Parathyroid adenoma (tissue), 2 donors: ENCODE data around the gene FZD4.
"Not testable (repeated sequence)": the region's sequence is repeated elsewhere in the genome, so short reads cannot be mapped to it uniquely, and the experiment has no call there.

Source experiments
- H2AFZ ChIP-seq: fragments of 300-600 bp; sonication (generic); one replicate; pipeline ENCODE4 v1.7.0; 2017; ENCODE audit warnings: antibody characterized with exemption, mild to moderate bottlenecking
- H3K27ac ChIP-seq: fragments of 300-600 bp; sonication (generic); one replicate; pipeline ENCODE4 v1.7.0; 2017
- H3K27me3 ChIP-seq: fragments of 300-600 bp; sonication (generic); one replicate; pipeline ENCODE4 v1.7.0; 2017; ENCODE audit warnings: low read length; ENCODE audit not compliant: control insufficient read depth, insufficient read depth
- H3K36me3 ChIP-seq: fragments of 300-600 bp; sonication (generic); one replicate; pipeline ENCODE4 v1.7.0; 2017; ENCODE audit warnings: low read length; ENCODE audit not compliant: control insufficient read depth, insufficient read depth
- H3K4me1 ChIP-seq: fragments of 300-600 bp; sonication (generic); one replicate; pipeline ENCODE4 v1.7.0; 2017; ENCODE audit warnings: control low read depth
- H3K4me2 ChIP-seq: fragments of 300-600 bp; sonication (generic); one replicate; pipeline ENCODE4 v1.7.0; 2017; ENCODE audit warnings: low read length
- H3K4me3 ChIP-seq: fragments of 300-600 bp; sonication (generic); one replicate; pipeline ENCODE4 v1.7.0; 2017; ENCODE audit warnings: low read depth, low read length
- H3K79me2 ChIP-seq: fragments of 300-600 bp; sonication (generic); one replicate; pipeline ENCODE4 v1.7.0; 2017; ENCODE audit warnings: control low read depth
- H3K9ac ChIP-seq: fragments of 300-600 bp; sonication (generic); one replicate; pipeline ENCODE4 v1.7.0; 2017; ENCODE audit warnings: mild to moderate bottlenecking
- H3K9me3 ChIP-seq: fragments of 300-600 bp; sonication (generic); one replicate; pipeline ENCODE4 v1.7.0; 2017; ENCODE audit warnings: low read length; ENCODE audit not compliant: control insufficient read depth
- TF ChIP-seq, protein P1 (sequence below): fragments of 300-600 bp; sonication (generic); IDR thresholded peaks from one replicate; pipeline ENCODE4 v1.7.0; 2017; ENCODE audit warnings: antibody characterized with exemption, mild to moderate bottlenecking
- donor health status: primary hyperparathyroidism.

FZD4 gene

DNA sequence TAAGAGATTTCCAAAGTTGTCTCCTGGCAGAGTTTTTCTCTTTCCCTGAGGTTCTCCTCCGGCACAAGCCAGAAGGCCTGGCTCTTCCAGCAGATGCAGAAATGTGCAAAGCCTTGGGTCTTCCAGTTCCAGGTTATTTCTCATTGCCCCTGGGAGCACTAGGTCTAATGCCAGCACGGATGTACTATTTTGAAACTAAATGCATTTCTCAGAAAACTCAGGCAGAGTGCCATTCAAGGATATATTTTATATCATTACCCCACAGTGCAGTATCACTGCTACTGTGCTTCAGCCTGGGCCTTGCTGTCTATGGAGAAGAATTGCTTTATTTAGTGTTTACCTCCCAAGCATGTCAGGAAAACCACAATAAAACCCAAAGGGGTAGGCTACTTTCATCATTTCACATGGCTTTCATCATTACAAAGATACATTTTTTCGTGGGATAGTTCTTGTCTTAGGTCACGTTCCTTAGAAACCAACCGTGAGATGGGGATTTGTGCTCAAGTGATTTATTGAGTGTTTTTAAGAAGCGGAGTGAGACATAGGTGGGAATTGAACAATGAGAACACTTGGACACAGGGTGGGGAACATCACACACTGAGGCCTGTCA lies 22.4 kb upstream of the FZD4 start:
- Histone ChIP-seq H3K27ac (no peak overlapping the region), H3K9me3 (no peaks in the 10 kb centered on the region), H3K9ac (no peak overlapping the region), H3K27me3 (no peaks in the 10 kb centered on the region), H3K4me3 (no peak overlapping the region), H3K4me1 (peaks cover 10% of the 10 kb centered on the region), H2AFZ (no peak overlapping the region), H3K36me3 (no peaks in the 10 kb centered on the region), H3K4me2 (no peak overlapping the region), H3K79me2 (no peaks in the 10 kb centered on the region)
- TF ChIP-seq, protein P1, sequence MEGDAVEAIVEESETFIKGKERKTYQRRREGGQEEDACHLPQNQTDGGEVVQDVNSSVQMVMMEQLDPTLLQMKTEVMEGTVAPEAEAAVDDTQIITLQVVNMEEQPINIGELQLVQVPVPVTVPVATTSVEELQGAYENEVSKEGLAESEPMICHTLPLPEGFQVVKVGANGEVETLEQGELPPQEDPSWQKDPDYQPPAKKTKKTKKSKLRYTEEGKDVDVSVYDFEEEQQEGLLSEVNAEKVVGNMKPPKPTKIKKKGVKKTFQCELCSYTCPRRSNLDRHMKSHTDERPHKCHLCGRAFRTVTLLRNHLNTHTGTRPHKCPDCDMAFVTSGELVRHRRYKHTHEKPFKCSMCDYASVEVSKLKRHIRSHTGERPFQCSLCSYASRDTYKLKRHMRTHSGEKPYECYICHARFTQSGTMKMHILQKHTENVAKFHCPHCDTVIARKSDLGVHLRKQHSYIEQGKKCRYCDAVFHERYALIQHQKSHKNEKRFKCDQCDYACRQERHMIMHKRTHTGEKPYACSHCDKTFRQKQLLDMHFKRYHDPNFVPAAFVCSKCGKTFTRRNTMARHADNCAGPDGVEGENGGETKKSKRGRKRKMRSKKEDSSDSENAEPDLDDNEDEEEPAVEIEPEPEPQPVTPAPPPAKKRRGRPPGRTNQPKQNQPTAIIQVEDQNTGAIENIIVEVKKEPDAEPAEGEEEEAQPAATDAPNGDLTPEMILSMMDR, result no peak

DNA sequence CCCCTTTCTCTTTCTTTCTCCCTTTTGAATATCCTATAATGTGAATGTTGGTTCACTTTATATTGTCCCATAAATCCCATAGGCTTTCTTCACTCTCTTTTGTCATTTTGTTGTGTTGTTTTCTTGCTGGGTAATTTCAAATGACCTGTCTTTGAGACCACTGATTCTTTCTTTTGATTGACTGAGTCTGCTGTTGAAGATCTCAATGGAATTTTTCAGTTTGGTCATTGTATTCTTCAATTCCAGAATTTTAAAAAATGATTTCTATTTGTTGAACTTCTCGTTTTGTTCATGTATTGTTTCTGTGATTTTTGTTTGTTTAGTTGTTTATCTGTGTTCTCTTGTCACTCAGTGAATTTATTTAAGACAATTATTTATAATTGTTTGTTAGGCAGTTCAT lies 17.5 kb upstream of the FZD4 start:
- Histone ChIP-seq H3K79me2 (no peaks in the 10 kb centered on the region), H3K4me1 (no peaks in the 10 kb centered on the region)
- TF ChIP-seq, protein P1, result no peak

DNA sequence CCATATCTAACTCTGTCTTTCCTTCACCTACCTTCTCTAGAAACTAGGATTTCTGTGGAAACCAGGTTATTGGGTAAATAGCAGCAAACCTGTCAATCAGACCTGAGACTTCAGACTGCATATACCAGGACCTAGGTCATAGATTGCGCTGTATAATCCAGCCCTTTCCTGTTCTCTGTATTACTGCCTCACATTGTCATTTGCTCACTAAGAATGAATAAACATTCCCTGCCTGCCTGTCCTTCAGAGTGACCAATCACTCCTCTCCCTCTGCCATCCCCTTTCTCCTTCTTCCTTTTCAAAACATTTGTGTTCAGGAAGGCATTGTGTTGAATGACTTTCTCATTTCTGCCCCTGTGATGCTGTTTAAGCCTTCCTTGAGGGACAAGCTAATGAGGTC lies 14.1 kb upstream of the FZD4 start:
- TF ChIP-seq, protein P1, result no peak
- Histone ChIP-seq H3K4me3 (no peak overlapping the region), H3K27ac (no peak overlapping the region), H3K9me3 (no peaks in the 10 kb centered on the region), H2AFZ (no peak overlapping the region), H3K4me1 (no peaks in the 10 kb centered on the region), H3K9ac (no peak overlapping the region), H3K4me2 (no peak overlapping the region), H3K36me3 (no peaks in the 10 kb centered on the region), H3K27me3 (no peaks in the 10 kb centered on the region), H3K79me2 (no peaks in the 10 kb centered on the region)

More for the DNA sequence above, 17.5 kb upstream of the FZD4 start:
- no peaks in the 10 kb centered on the region for H3K27me3 ChIP-seq
- no peak overlapping the region for H3K4me2 ChIP-seq
- H3K27ac ChIP-seq, result no peak overlapping the region
- H3K4me3 ChIP-seq, result no peak overlapping the region
- no peak overlapping the region for H2AFZ ChIP-seq
- H3K9ac ChIP-seq, result no peak overlapping the region
- no peaks in the 10 kb centered on the region for H3K36me3 ChIP-seq
- H3K9me3 ChIP-seq, result no peaks in the 10 kb centered on the region

DNA sequence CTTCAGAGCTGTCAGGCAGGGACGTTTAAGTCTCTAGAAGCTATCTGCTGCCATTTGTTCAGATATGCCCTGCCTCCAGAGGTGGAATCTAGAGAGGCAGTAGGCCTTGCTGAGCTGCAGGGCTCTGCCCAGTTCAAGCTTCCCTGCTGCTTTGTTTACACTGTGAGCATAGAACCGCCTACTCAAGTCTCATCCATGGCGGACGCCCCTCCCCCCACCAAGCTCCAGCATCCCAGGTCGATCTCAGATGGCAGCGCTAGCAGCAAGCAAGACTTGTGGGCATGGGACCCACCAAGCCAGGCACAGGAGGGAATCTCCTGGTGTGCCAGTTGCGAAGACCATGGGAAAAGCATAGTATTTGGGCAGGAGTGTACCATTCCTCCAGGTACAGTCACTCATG lies 12.4 kb upstream of the FZD4 start:
- H2AFZ ChIP-seq, H3K79me2 ChIP-seq, H3K27me3 ChIP-seq, H3K4me2 ChIP-seq, H3K27ac ChIP-seq, H3K9me3 ChIP-seq, H3K4me3 ChIP-seq, H3K9ac ChIP-seq, H3K4me1 ChIP-seq, H3K36me3 ChIP-seq: not testable (repeated sequence)

DNA sequence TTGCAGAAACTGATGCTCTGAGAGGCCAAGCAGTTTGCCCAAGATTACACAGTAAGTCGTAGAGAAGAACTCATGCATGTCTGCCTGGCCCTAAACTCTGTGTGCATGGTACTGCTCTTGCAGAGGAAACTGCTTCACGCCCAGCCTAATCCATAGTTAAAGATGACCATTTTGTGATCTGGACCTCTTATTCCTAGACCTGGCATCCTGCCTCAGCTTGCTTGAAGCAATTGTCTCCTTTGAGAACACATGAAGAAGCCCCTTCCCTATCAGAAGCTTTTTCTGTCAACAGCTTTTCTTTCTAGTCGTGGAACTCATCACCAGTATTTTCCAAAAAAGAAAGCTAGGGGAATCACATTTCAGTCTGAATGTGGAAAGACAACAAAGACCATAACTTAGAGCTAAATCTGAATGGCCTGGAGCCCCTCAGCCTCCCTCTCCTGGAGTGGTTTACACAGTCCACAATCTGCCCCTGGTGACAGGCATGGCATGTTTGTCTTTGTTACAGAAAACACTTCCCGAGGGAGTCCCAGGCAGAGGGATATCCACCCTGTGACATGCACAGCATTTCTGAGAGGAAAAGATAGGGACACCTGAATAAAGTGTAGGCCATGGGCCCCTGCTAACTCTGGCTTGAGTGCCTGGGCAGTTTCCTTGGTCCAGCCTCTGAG lies 2.9 kb upstream of the FZD4 start:
- no peaks in the 10 kb centered on the region for H3K9me3 ChIP-seq
- no peak overlapping the region for H3K9ac ChIP-seq
- no peaks in the 10 kb centered on the region for H3K79me2 ChIP-seq
- H2AFZ ChIP-seq, result no peak overlapping the region
- no peaks in the 10 kb centered on the region for H3K27me3 ChIP-seq
- H3K36me3 ChIP-seq, result no peaks in the 10 kb centered on the region
- no peak overlapping the region for H3K4me2 ChIP-seq
- H3K4me1 ChIP-seq, result no peaks in the 10 kb centered on the region
- TF ChIP-seq, protein P1, result no peak
- no peak overlapping the region for H3K4me3 ChIP-seq
- H3K27ac ChIP-seq, result no peak overlapping the region
